Measurements from ENCODE around the gene RRP9.

DNA sequence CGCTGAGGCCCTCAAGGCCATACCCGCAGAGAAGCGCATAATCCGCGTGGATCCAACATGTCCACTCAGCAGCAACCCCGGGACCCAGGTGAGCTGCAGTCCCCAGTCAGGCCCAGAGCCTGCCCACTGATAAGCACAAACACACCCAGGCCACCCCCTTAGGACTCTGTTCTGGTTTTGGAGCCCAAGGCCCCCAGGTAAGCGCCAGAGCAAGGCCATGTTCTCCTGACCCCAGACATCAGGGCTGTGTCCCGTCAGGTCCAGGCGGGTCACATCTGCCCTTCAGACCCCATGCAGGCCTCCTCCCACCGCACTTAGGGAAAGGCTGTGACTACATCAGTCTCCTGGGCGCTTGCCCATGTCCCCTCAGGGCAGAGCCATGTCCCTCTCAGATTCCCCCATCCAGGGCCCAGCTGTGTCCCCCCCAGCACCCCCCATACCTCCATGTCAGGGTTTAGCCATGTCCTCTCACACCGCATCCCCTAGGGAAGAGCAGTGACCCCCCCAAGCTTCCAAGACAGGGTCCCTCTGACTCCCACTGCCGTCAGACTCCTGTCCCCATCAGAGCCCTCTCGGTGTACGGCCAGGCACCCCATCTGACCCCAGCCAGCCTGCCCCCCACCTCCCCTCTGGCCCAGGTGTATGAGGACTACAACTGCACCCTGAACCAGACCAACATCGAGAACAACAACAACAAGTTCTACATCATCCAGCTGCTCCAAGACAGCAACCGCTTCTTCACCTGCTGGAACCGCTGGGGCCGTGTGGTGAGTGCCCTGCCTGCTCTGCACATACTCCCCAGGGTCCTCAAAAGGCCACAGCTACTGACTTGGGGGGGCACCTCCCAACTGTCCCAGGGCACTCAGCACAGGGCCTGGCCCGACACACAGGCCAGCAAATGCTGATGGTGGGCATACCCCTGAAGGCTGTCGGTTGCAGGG, 2.0 kb upstream of the RRP9 start:
- TF ChIP-seq, protein P1, sequence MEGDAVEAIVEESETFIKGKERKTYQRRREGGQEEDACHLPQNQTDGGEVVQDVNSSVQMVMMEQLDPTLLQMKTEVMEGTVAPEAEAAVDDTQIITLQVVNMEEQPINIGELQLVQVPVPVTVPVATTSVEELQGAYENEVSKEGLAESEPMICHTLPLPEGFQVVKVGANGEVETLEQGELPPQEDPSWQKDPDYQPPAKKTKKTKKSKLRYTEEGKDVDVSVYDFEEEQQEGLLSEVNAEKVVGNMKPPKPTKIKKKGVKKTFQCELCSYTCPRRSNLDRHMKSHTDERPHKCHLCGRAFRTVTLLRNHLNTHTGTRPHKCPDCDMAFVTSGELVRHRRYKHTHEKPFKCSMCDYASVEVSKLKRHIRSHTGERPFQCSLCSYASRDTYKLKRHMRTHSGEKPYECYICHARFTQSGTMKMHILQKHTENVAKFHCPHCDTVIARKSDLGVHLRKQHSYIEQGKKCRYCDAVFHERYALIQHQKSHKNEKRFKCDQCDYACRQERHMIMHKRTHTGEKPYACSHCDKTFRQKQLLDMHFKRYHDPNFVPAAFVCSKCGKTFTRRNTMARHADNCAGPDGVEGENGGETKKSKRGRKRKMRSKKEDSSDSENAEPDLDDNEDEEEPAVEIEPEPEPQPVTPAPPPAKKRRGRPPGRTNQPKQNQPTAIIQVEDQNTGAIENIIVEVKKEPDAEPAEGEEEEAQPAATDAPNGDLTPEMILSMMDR (IDR thresholded peaks at IDR 0.05), result no peak
- no peak for TF ChIP-seq NR2C2 (CRISPR knock-in tag; IDR thresholded peaks at IDR 0.05)
- no peak for TF ChIP-seq CREB1 (CRISPR knock-in tag; IDR thresholded peaks at IDR 0.05)
- TF ChIP-seq ZNF232 (CRISPR knock-in tag; IDR thresholded peaks at IDR 0.05), result no peak
- TF ChIP-seq, protein P2, sequence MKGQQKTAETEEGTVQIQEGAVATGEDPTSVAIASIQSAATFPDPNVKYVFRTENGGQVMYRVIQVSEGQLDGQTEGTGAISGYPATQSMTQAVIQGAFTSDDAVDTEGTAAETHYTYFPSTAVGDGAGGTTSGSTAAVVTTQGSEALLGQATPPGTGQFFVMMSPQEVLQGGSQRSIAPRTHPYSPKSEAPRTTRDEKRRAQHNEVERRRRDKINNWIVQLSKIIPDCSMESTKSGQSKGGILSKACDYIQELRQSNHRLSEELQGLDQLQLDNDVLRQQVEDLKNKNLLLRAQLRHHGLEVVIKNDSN (CRISPR knock-in tag; IDR thresholded peaks at IDR 0.05), result no peak
- TF ChIP-seq, protein P3, sequence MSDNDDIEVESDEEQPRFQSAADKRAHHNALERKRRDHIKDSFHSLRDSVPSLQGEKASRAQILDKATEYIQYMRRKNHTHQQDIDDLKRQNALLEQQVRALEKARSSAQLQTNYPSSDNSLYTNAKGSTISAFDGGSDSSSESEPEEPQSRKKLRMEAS (CRISPR knock-in tag; IDR thresholded peaks at IDR 0.05), result no peak
- TF ChIP-seq JUN (CRISPR knock-in tag; IDR thresholded peaks at IDR 0.05), result no peak
- TF ChIP-seq TEAD1 (CRISPR knock-in tag; IDR thresholded peaks at IDR 0.05), result no peak
- TF ChIP-seq, protein P4, sequence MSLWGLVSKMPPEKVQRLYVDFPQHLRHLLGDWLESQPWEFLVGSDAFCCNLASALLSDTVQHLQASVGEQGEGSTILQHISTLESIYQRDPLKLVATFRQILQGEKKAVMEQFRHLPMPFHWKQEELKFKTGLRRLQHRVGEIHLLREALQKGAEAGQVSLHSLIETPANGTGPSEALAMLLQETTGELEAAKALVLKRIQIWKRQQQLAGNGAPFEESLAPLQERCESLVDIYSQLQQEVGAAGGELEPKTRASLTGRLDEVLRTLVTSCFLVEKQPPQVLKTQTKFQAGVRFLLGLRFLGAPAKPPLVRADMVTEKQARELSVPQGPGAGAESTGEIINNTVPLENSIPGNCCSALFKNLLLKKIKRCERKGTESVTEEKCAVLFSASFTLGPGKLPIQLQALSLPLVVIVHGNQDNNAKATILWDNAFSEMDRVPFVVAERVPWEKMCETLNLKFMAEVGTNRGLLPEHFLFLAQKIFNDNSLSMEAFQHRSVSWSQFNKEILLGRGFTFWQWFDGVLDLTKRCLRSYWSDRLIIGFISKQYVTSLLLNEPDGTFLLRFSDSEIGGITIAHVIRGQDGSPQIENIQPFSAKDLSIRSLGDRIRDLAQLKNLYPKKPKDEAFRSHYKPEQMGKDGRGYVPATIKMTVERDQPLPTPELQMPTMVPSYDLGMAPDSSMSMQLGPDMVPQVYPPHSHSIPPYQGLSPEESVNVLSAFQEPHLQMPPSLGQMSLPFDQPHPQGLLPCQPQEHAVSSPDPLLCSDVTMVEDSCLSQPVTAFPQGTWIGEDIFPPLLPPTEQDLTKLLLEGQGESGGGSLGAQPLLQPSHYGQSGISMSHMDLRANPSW (CRISPR knock-in tag; conservative IDR thresholded peaks at IDR 0.05; ENCODE audit: low read depth), result no peak
- TF ChIP-seq, protein P5, sequence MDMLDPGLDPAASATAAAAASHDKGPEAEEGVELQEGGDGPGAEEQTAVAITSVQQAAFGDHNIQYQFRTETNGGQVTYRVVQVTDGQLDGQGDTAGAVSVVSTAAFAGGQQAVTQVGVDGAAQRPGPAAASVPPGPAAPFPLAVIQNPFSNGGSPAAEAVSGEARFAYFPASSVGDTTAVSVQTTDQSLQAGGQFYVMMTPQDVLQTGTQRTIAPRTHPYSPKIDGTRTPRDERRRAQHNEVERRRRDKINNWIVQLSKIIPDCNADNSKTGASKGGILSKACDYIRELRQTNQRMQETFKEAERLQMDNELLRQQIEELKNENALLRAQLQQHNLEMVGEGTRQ (CRISPR knock-in tag; IDR thresholded peaks at IDR 0.05), result no peak
- TF ChIP-seq, protein P6, sequence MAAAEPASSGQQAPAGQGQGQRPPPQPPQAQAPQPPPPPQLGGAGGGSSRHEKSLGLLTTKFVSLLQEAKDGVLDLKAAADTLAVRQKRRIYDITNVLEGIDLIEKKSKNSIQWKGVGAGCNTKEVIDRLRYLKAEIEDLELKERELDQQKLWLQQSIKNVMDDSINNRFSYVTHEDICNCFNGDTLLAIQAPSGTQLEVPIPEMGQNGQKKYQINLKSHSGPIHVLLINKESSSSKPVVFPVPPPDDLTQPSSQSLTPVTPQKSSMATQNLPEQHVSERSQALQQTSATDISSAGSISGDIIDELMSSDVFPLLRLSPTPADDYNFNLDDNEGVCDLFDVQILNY (CRISPR knock-in tag; IDR thresholded peaks at IDR 0.05), result no peak
- no peak for TF ChIP-seq ELF4 (CRISPR knock-in tag; IDR thresholded peaks at IDR 0.05; ENCODE audit: low read depth)

Measured in WTC11 (cell line).